HG02884 (cell line): ENCODE results near the gene NEDD9.

Source experiments
- ATAC-seq: cut with Tn5 transposase; IDR thresholded peaks from one replicate; pipeline ENCODE4 v1.9.1; 2021; ENCODE audit warnings: mild to moderate bottlenecking, moderate library complexity; ENCODE audit not compliant: unreplicated experiment

The NEDD9 gene

DNA sequence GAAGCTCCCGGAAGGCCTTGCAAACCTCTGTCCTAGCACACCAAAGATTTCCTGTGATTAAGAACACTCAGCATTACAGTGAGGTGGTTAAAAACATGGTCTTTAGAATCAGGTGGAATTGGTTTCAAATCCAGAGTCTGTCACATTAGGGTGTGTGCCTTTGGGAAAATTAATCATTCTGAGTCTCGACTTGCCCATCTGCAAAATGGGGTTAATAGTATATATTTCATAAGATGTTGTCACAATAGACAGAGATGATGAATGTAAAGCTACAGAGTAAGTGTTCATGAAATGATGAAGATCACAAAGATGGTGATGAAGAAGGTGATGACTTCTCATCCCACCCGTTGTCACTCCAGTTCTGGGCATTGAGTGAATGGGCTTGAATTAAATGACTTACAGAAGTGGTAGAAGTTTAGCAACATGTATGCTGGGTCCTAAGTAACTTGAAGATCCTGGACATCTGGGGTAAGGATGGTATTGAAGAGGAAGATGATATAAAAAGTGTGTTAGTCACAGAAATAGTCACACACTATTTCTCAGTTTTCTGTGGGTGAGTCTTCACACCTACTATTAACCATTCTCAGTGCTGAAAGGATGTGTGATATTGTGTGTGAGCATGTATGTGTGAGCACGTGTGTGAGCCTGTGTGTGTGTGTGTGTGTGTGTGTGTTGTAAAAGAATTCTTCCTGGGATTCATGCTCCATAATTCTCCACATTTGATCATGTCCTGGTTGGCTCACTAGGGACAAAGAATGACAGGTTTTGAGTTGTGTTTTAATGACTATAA is 28.0 kb upstream of the NEDD9 start:
- ATAC-seq = no peak

DNA sequence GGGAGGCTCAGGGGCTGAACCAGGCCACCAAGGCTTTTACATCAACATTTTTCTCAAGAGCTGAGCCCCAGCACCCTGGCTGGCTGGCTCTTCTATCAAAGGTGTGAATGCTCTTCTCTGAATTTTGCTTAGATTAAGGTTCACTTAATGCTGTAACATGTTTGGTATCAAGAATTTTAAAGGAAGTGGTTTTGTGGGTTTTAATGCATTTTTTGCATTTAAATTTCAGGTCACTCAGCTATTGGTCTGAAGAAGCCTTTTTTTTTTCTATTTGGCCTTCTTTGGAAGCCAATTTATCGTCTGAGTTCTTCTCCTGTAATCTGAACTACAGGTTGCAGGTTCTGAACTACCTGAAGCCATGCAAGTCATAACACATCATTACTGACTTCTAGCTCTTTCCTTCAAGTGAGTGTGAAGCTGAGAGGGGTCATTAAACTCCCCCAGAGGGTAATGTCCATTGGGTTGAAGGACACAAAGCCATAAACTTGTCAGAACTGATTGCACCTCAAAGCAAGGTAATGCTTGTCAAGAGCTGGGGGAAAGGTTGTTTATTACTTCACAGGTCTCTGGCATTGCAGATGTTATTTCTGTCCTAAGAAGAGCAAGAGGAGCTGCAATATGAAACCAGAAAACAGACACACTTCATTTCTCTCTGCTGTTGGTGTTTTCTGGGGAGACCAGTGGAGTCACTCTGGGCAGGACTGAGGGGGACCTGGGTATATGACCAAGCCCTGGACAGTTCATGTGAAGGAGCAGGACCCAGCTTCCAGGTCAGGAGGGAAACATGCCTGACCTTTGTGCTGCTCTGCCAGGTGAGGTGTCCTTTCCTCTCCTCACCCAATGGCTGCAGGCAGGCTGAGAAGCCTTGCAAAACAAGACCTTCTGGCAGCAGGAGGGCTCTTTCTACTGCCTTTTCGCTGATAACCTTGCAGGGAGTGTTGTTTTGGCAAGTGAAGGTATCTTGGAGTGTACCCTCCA is 26.1 kb upstream of the NEDD9 start:
- no peak for ATAC-seq

DNA sequence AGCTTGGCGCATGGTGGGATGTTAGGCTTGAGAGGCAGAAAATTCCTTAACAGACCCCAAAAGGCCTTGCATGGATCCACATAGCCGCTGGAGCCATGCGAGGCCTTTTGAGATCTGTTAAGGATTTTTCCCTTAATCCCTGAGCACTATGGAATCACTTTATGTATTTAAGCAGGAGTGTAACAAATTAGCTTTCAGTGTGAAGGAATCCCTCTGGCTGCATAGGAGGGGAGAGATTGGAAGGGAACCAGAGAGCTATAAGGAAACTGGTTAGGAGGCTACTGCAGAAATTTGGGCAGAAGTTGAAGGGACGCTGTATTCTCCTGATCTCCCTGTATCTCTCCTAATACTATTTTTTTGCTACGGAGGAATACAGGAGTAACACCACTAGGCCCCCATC is 23.1 kb upstream of the NEDD9 start:
- no peak for ATAC-seq

DNA sequence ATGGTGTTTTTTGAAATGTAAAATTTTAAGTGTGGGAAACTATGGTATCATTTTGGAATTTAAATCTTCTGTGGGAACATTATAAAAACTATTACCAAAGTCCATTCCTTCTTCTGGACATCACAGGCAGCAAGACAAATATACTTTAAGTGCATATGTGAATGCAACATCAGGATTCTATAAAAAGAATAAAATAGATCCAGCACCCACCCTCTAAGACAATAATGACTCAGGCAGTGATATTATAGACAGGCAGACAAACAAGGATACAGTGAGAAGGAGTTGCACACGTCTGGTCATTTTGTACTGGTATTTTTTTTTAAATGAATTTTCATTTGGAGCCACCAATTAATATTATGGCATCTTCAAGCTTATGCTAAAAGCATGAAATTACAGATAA is 21.1 kb upstream of the NEDD9 start:
- no peak for ATAC-seq

DNA sequence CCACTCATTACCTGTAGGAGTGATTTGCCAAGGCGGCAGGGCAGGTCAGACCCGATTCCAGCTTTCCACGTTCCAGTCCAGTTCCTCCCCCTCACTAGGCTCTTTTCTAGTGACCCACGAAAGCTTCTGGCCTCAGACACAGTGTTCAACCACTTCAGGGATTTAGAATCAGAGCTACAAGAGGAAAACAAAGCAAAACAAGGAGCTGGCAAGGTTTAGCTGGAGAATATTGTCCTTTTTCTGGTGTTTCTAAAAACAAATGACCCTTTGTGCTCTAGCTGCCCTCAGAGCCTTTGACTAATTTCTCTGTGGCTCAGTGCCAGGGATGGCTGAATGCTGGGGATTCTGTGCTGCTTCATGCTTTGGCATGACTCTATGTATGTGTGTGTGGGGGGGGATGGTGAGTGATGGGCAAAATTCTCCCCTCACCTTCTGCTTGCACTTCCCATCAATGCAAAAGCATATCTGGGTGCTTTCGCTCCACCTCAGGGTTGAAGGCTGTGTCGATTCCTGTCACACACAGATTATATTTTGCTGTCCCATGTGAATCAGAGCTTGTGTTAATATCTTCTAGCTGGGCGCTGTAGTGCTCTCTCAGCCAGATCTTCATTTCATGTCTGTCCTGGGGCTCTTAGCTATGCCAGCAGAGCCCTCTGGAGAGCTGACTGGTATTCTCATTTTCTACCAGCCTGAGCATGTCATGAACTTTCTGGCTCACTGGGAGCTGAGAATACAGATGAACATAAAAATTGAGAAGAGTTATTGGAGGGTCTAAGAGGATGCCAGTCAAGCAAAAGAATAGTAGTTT is 19.3 kb upstream of the NEDD9 start:
- ATAC-seq = no peak

DNA sequence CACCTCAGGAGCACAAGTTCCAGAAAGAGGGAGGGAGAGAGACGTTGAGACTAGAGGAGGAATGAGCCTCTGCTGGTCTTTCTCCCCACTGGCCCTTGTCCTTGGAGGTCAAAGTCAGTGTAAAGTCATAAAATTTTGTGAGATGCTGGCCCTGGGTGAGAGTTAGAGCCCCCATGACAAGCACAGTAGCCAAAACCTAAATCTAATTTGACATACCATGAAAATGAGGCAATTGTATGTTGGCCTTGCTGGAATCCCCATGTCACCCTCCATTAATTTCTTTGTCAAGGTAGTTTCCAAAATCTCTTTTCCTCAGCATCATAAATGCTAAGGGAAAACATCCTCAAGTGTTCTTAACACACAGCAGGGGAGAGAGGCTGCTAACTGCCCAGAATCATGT is 17.6 kb upstream of the NEDD9 start:
- ATAC-seq = no peak

DNA sequence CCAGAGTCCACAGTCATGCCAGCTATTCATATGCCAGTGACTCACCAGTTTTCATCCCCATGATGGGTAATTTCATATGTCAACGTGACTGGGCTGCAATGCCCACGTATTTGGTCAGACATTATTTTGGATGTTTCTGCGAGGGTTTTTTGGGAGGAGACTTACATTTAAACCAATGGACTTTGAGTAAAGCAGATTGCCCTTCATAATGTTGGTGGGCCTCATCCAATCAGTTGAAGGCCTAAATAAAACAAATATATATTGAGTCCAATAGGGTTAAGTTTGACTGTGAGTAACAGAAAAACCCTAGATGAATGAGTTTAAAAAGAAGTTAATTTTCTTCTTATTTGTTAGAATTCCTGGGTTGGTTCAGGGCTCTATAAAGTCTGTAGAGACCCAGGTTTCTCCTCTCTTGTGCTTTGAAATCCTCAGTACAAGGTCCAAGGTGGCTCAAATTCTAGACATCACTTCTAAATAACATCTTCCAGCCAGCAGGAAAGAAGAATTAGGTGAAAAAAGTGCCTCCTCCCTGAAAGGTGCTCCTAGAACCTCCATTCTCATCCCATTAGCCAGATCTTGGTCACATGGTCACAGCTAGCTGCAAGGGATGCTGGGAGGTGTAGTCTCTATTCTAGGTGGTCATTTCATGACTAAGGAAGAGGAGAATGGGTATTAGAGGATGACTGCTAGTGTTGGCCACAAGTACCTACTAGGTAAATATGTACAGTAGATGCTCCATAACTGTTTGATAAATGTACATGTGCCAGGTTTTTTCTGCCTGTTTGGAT is 16.7 kb upstream of the NEDD9 start:
- ATAC-seq = no peak

DNA sequence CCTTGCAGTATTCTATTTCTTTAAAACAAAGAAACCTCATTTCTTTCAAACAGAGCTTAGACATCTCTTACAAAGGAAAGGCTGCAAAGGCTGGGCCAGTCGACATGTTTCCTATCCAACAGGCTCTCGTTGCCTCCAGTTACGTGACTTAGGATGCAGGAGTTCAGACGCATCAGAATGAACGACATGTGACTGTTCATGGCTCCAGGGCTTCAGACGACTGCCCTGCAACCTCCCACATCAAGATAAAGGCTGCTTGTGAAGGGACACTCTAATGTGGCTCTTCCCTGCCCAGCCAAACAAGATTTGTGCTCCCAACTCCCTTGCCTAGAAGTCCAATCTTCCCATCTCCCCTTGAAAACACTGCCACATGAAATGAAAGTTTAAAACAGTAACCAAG is 14.3 kb upstream of the NEDD9 start:
- no peak for ATAC-seq

DNA sequence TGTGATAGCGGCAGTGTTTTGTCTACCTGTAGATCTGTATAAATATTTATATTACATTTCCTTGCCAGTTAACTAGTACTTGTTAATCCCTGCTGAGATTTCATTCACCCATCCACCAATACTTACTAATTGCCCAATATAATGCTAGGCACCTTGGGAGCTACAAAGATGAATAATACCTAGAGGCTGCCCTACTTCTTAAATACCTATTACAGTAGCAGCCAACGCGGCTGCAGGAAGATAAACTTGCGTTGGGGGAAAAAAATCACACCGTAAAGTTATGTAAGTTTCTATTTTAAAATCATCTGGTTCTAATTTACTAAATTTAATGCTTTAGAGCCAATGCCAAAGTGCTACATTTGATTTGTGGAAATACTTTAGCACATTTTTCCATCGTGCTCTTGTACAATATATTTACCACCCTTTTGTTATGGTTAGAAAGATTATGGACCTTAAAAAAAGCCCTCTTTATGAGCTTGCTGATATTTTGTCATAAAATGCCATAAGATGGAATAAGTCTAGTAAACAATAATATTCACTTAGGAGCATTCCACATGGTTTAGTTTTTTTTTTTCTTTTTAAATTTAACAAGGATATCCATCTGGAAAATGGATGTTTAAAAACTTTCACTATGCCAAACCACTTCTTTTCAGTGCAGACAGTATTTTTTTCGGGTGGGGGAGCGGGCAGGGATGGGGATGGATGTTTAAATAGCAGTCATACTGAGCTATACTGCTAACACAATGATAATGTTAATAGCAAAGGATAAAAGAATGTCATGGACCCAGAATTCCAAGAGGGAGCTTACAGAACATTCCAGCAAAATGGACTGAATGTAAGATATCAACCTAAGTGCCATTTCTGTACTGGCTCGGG is 13.2 kb upstream of the NEDD9 start:
- no peak for ATAC-seq

DNA sequence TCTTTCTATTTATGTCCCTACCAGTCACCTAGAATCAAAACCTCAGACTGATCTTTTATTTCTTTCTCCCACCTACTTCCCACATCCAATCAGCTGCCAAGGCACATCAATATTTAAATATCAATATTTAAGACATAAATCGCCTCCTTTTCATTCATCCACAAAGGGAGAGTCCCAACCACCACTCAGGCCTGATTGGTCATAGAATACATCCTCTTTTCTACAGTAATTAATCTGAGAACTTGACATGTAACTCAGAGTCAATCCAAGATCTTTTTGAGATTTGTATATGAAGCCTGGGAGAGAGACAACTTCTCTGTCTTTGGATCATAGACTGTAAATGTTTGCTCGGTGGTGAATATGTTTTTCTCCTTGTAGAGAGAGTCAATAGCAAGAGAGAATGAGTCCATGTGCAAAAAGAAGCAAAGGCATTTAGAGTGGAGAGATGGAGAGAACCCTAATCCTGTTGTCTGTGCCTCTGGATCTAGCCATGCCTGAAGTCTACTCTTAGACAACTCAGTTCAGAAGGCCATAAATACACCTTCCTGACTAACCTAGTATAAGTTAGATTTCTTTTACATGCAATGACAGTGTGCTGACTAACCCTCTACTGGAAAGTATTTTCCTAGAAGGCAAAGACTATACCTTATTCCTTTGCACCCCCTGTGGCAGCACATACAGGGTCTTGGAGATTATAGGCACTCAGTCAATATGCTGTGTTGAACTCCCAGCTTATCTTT is 12.1 kb upstream of the NEDD9 start:
- no peak for ATAC-seq

DNA sequence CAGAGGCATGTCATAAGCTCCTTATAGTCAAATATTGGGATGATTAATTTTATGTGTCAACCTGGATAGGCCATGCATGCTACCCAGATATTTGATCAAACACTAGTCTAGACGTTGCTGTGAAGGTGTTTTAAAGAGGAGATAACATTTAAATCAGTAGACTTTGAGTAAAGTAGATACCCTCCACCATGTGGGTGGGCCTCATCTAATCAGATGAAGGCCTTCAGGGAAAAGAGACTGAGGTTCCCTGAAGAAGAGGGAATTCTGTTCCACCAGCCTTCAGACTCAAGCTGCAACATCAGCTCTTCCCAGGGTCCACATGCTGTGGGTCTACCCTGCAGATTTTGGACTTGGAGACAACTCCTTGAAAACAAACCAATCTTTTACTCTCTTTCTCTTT is 11.4 kb upstream of the NEDD9 start:
- ATAC-seq = no peak

DNA sequence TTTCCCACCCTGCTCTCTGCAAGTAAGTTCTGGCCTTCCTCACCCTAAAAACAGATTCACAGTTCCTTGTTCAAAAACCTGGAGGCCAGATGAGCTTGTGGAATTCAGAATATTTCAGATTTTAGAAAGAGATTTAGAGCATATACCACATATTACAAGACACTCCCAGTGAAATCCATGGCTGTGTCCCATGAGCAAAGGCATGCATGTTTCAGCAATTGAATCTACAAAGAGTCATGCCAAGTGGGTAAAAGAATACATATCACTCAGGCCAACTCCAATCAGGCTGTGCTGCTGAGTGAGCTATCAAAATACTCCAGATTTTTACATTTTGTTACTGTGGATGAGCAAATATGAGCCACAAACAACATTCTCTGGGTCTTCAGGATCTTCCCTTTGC is 10.2 kb upstream of the NEDD9 start:
- no peak for ATAC-seq

DNA sequence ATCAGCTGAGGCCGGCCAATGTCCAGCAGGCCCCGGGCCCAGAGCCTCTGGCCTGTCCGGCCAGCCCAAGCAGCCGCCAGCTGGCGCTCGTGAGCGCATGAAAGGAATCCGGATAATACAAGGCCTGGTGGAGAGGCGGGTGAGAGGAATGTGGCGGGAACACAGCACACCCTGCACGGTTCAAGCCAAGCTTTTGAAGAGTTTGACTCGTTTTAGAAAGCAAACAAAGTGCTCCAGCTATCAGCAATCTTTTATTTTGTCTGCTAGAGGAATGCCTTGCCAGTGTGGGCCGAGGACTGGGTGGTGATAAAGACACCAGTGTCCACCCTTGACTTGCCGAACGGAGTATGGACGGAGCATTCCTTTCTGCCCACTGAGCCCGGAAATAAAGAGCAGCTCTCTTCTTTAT is 9.3 kb upstream of the NEDD9 start:
- ATAC-seq = no peak

DNA sequence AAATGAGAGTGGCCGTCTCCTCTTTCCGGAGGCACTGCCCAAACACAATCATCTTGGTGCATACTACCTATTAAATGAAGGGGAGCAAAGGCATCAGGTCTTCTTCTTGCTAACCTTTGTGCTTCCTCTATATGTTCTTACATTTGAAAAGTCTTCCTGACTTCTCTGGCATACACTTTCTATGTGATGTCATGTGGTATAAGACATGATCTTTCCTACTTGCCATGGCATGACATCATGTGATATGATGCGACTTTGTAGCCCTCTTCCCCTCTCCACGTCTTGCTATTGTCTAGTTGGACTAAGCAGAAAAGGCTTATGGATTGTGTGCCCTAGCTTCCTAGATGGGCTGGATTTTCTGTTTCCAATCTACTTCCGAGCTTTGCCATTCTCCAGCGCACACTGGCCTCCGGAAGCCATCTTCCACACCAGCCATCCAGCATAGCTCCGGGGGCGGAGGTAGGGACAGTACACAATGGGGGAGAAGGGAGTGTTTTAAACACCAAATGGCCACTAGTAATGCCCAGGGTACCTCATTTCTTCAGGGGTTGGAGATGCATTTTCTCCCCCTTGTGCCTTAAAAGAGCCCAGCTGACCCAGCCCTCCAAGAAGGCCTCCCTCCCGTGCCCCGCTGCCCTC is 8.8 kb upstream of the NEDD9 start:
- ATAC-seq = no peak

DNA sequence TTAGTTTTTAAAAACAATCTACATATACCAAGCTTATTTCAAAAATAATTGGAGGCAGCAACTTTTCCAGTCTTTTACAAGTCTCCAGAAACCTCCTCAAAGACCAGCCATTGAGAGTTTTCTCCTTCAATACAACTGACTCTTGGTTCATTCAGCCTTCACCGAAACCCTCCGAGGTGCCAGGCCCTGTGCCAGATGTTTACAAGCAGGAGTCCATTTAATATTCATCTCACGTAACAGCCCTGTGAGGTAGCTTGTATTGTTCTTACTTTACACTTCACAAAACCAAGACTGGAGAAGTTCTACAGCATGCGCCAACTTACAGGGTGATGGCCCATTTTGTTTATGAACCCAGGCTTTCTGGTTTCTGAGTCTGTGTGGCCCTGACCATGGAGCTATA is 5.5 kb upstream of the NEDD9 start:
- no peak for ATAC-seq

DNA sequence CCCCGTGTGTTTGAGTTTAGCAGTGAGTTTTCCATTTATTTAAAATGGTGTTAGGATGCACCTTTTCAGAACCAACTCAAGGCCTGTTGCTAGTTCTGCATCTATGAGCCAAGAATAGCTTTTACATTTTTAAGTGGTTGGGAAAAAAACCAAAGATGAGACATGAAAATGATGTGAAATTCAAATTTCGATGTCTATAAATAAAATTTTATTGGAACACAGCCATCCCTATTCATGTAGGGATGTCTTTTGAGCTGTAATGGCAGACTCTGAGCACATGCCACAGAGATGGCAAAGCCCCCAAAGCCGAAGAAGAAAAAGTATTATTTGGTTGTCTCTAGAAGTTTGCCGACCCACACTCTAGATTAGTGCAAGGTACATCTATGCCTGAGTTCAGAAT is 5.0 kb upstream of the NEDD9 start:
- no peak for ATAC-seq

DNA sequence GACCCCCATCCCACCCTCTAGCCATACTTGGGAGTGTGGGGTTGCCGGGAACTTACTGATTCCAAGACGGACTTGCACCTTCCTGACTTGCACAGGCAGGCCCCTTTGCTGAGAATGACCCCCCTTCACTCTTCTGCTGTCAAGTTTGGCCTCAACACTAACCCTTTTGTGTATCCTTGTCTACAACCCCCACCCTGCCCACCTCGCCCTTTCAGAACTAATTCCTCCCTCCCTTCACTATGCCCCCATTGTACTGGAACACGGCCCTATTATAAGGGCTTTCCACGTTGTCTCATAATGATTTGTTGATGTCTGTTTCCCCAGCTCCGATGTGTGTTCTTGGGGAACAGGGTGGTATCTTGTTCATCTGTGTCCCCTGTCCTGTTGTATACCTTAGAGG is 4.4 kb upstream of the NEDD9 start:
- no peak for ATAC-seq

DNA sequence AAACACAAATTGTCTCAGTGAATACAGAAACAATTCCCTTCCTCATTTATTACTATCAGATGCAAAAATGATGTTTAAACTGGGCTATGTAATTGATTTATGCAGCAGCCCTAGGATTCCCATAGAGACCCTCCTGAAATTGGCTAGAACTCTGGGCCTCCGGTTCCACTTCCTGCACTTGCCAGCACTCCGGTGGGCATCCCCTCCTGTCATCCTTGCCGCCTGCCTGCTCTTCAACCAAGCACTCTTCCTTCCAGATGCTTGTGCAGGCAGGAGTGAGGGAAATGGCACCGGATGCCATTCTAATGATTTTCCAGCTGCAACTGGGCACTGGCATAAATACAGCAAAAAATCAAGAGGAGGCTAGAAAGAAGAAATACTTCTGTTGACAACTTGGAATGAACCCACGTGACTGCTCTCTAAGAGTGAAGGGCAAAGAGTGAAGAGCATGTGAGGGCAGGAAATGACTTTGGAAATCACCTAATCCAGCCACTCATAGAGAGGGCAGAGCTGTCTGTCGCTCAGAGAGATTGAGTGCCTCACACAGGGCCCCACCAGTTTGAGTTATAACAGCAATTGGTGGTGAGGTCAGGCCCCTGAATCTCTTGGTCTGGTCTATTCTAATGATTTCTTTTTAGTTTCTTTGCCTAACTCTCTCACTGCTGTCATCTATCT is 3.7 kb upstream of the NEDD9 start:
- no peak for ATAC-seq
